Neural progenitor cell (in vitro differentiated cells): ENCODE data around the gene ROR2. TPM values are rescaled to one million over a fixed set of nuclear protein-coding genes. Genes with fewer than 3 reads are reported as not detected.
A peak's percentile ranks its signal among the peaks of the same experiment; 100 is the strongest.

ENCODE experiments used
- DNase-seq: peaks from one replicate; pipeline ENCODE4 v3.0.0-alpha.2; 2016; ENCODE audit warnings: low spot score
- H2AFZ ChIP-seq: fragments of 200-600 bp; sonication (generic); replicated peaks from 2 replicates; pipeline ENCODE4 v1.6.1; 2016; ENCODE audit warnings: antibody characterized with exemption
- H3F3A ChIP-seq: fragments of 200-600 bp; sonication (generic); 2 replicates; pipeline ENCODE4 v1.6.1; 2016; ENCODE audit warnings: antibody characterized with exemption, low read depth
- H3K27ac ChIP-seq: fragments of 200-600 bp; sonication (generic); 2 replicates; pipeline ENCODE4 v1.5.1; 2016; ENCODE audit warnings: mild to moderate bottlenecking
- H3K27me3 ChIP-seq: fragments of 200-600 bp; sonication (generic); 2 replicates; pipeline ENCODE4 v1.6.1; 2016; ENCODE audit warnings: mild to moderate bottlenecking, moderate library complexity
- H3K36me3 ChIP-seq: fragments of 200-600 bp; sonication (generic); 2 replicates; pipeline ENCODE4 v1.5.1; 2016
- H3K4me1 ChIP-seq: fragments of 200-600 bp; sonication (generic); 2 replicates; pipeline ENCODE4 v1.6.1; 2016; ENCODE audit warnings: mixed run types
- H3K4me2 ChIP-seq: fragments of 200-600 bp; sonication (generic); 2 replicates; pipeline ENCODE4 v1.6.1; 2016
- H3K4me3 ChIP-seq: fragments of 200-600 bp; sonication (generic); 2 replicates; pipeline ENCODE4 v1.5.1; 2016
- H3K79me2 ChIP-seq: fragments of 200-600 bp; sonication (generic); 2 replicates; pipeline ENCODE4 v1.6.1; 2016; ENCODE audit warnings: low read depth
- H3K9ac ChIP-seq: fragments of 200-600 bp; sonication (generic); 2 replicates; pipeline ENCODE4 v1.6.1; 2016
- H3K9me3 ChIP-seq: fragments of 200-600 bp; sonication (generic); 2 replicates; pipeline ENCODE4 v1.5.1; 2016; ENCODE audit warnings: low read depth
- H4K20me1 ChIP-seq: fragments of 200-600 bp; sonication (generic); 2 replicates; pipeline ENCODE4 v1.6.1; 2016; ENCODE audit warnings: low read depth
- H3K27ac Mint-ChIP-seq: 3 replicates; pipeline ENCODE4 v1.8.0; 2021; ENCODE audit warnings: mixed read lengths
- H3K27me3 Mint-ChIP-seq: 2 replicates; pipeline ENCODE4 v1.8.0; 2022; ENCODE audit warnings: low read depth, mild to moderate bottlenecking, inconsistent platforms, moderate library complexity, mixed read lengths; ENCODE audit not compliant: insufficient read depth
- H3K36me3 Mint-ChIP-seq: 3 replicates; pipeline ENCODE4 v1.8.0; 2021; ENCODE audit warnings: mixed read lengths
- H3K4me1 Mint-ChIP-seq: 3 replicates; pipeline ENCODE4 v1.8.0; 2021; ENCODE audit warnings: mixed read lengths
- H3K4me3 Mint-ChIP-seq: 3 replicates; pipeline ENCODE4 v1.8.0; 2021; ENCODE audit warnings: mild to moderate bottlenecking, moderate library complexity, mixed read lengths
- H3K9me3 Mint-ChIP-seq: 3 replicates; pipeline ENCODE4 v1.8.0; 2020; ENCODE audit warnings: mixed read lengths
- EZH2 ChIP-seq: fragments of 200-600 bp; sonication (generic); IDR thresholded peaks from 2 replicates; pipeline ENCODE4 v1.6.1; 2017; ENCODE audit warnings: antibody characterized with exemption, mild to moderate bottlenecking, moderate library complexity
- EZH2phosphoT487 ChIP-seq: fragments of 200-600 bp; sonication (generic); IDR thresholded peaks from 2 replicates; pipeline ENCODE4 v1.6.1; 2017; ENCODE audit warnings: antibody characterized with exemption
- total RNA-seq: library from RNA; depleted of rRNA; stranded (reverse); fragments of >200 nt; gene quantifications from 2 replicates; pipeline ENCODE4 v1.2.3, GENCODE V29; 2015; ENCODE audit warnings: low replicate concordance
- TF ChIP-seq, protein P1 (sequence below): fragments of 200-600 bp; sonication (generic); IDR thresholded peaks from 2 replicates; pipeline ENCODE4 v1.5.1; 2017; ENCODE audit warnings: antibody characterized with exemption, mild to moderate bottlenecking

ROR2 gene
- total RNA-seq, 1 donor from 2014 or later = 20.1 TPM

- no peaks in the 10 kb centered on the region for H3K27me3 ChIP-seq
- peaks cover 38% of the 10 kb centered on the region for H3K4me1 ChIP-seq
- H3K9ac ChIP-seq = no peak overlapping the region
- Mint-ChIP-seq H3K4me1 (peaks cover 92% of the 10 kb centered on the region), H3K36me3 (no peaks in the 10 kb centered on the region), H3K4me3 (peak overlapping the region; percentile 65), H3K9me3 (no peaks in the 10 kb centered on the region), H3K27ac (peak overlapping the region; percentile 97), H3K27me3 (peaks cover 5% of the 10 kb centered on the region)
- peak; percentile 60 for DNase-seq
- H3K9me3 ChIP-seq = no peaks in the 10 kb centered on the region
- TF ChIP-seq, protein P1, sequence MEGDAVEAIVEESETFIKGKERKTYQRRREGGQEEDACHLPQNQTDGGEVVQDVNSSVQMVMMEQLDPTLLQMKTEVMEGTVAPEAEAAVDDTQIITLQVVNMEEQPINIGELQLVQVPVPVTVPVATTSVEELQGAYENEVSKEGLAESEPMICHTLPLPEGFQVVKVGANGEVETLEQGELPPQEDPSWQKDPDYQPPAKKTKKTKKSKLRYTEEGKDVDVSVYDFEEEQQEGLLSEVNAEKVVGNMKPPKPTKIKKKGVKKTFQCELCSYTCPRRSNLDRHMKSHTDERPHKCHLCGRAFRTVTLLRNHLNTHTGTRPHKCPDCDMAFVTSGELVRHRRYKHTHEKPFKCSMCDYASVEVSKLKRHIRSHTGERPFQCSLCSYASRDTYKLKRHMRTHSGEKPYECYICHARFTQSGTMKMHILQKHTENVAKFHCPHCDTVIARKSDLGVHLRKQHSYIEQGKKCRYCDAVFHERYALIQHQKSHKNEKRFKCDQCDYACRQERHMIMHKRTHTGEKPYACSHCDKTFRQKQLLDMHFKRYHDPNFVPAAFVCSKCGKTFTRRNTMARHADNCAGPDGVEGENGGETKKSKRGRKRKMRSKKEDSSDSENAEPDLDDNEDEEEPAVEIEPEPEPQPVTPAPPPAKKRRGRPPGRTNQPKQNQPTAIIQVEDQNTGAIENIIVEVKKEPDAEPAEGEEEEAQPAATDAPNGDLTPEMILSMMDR = no peak
- TF ChIP-seq EZH2phosphoT487 = no peak
- no peak for TF ChIP-seq EZH2
- H4K20me1 ChIP-seq = peaks cover 67% of the 10 kb centered on the region
- peak overlapping the region; percentile 30 for H3K27ac ChIP-seq
- peaks cover 21% of the 10 kb centered on the region for H3K79me2 ChIP-seq
- H2AFZ ChIP-seq = no peak overlapping the region
- H3K4me3 ChIP-seq = no peak overlapping the region
- H3K36me3 ChIP-seq = no peaks in the 10 kb centered on the region
- peak overlapping the region; percentile 67 for H3K4me2 ChIP-seq
- H3F3A ChIP-seq = peaks cover 14% of the 10 kb centered on the region
Measured at GRCh38 chr9:91843623-91844148, 106.3 kb downstream of the ROR2 start.

DNA sequence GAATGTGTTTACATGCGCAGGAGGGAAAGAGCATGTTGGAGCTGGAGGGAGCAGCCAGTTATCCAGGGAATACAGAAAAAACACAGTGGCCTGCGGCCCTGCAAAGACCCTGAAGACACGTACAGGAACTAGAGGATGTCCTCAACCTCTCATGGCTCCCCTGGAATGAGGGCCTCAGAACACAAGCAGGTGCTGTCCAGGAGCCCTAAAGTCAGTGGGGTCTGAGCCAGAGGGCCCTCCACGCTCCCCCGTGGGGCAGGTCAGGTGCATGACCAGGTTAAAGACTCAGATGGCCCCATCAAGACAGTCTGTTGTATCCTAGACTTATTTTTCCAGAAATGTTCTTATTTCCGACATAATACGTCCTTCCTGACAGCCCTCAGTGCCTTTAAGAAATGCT lies 106.9 kb downstream of the ROR2 start:
- Histone ChIP-seq H4K20me1 (peaks cover 69% of the 10 kb centered on the region), H3K36me3 (no peaks in the 10 kb centered on the region), H3K9ac (no peak overlapping the region), H3F3A (peaks cover 11% of the 10 kb centered on the region), H2AFZ (no peak overlapping the region), H3K27ac (no peak overlapping the region), H3K4me3 (no peak overlapping the region), H3K27me3 (no peaks in the 10 kb centered on the region), H3K4me1 (peaks cover 38% of the 10 kb centered on the region), H3K9me3 (no peaks in the 10 kb centered on the region), H3K79me2 (peaks cover 27% of the 10 kb centered on the region), H3K4me2 (peak overlapping the region; percentile 67)
- Mint-ChIP-seq H3K4me3 (no peak overlapping the region), H3K4me1 (peaks cover 93% of the 10 kb centered on the region), H3K36me3 (no peaks in the 10 kb centered on the region), H3K9me3 (no peaks in the 10 kb centered on the region), H3K27me3 (peaks cover 5% of the 10 kb centered on the region), H3K27ac (peak overlapping the region; percentile 97)
- DNase-seq = no peak
- TF ChIP-seq, protein P1 = no peak
- no peak for TF ChIP-seq EZH2
- no peak for TF ChIP-seq EZH2phosphoT487

DNA sequence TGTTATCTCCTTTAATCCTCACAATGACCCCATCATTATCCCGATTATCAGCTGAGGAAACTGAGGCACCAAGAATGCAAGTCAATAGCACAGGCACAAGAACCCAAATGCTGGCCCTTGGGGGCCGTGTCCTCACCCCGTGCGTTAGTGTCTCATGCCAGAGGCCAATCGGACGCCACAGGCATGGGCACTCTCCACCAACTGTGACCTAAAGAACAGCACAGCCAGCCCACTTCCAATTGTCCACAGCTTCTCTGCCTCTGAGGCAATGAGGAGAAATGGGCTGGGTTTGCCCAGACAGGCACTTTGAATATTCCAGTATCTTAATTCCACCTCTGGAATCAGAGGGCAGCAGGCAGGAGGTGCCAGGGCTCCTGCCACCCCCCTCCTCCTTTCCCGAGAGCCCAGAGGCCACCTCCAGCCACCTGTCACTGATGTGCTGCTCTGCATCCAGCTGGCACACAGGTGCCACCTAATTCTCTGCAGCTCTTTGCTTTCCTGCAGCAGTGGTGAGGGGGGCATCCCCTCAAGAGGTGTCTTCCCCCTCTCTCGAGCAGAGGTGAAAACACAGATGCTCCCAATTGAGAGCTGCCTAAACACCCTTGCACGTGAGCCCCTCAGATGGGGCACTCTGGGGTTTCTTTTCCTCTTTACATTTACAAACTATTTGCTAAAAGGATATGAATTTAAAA lies 107.5 kb downstream of the ROR2 start:
- Histone ChIP-seq H3K27ac (no peak overlapping the region), H3K36me3 (no peaks in the 10 kb centered on the region), H2AFZ (no peak overlapping the region), H3K4me2 (no peak overlapping the region), H3K27me3 (no peaks in the 10 kb centered on the region), H3K9ac (no peak overlapping the region), H3F3A (peaks cover 7% of the 10 kb centered on the region), H3K79me2 (peaks cover 33% of the 10 kb centered on the region), H3K9me3 (no peaks in the 10 kb centered on the region), H3K4me1 (peaks cover 38% of the 10 kb centered on the region), H3K4me3 (no peak overlapping the region), H4K20me1 (peaks cover 69% of the 10 kb centered on the region)
- DNase-seq = no peak
- no peak for TF ChIP-seq EZH2
- TF ChIP-seq, protein P1 = no peak
- TF ChIP-seq EZH2phosphoT487 = no peak
- Mint-ChIP-seq H3K27me3 (peaks cover 5% of the 10 kb centered on the region), H3K4me1 (peaks cover 93% of the 10 kb centered on the region), H3K4me3 (no peak overlapping the region), H3K36me3 (no peaks in the 10 kb centered on the region), H3K9me3 (no peaks in the 10 kb centered on the region), H3K27ac (no peak overlapping the region)
